Neural cell (in vitro differentiated cells): ENCODE results near the gene PTPRG.

Experiments
- EZH2 ChIP-seq: fragments of 200-600, 300-800 bp; shearing (Covaris generic), sonication (generic); IDR thresholded peaks from 2 replicates; pipeline ENCODE4 v1.6.1; 2014; ENCODE audit warnings: antibody characterized with exemption, low read length, borderline replicate concordance, mild to moderate bottlenecking; ENCODE audit not compliant: insufficient read depth, poor library complexity, severe bottlenecking
- POLR2AphosphoS5 ChIP-seq: IDR thresholded peaks from 2 replicates; pipeline ENCODE4 v1.6.1; 2012
- SMC3 ChIP-seq: fragments of 450-650 bp; conservative IDR thresholded peaks from 2 replicates; pipeline ENCODE4 v1.6.1; 2014; ENCODE audit warnings: antibody characterized with exemption, mild to moderate bottlenecking, moderate library complexity; ENCODE audit not compliant: poor library complexity
- TAF1 ChIP-seq: IDR thresholded peaks from 2 replicates; pipeline ENCODE4 v1.6.1; 2012; ENCODE audit warnings: low read depth
- TF ChIP-seq, protein P1 (sequence below): fragments of 450-650 bp; IDR thresholded peaks from 2 replicates; pipeline ENCODE4 v1.5.1; 2014; ENCODE audit warnings: antibody characterized with exemption, mild to moderate bottlenecking, moderate library complexity; ENCODE audit not compliant: poor library complexity, severe bottlenecking
- TF ChIP-seq, protein P2 (sequence below): IDR thresholded peaks from 2 replicates; pipeline ENCODE4 v1.6.1; 2012; ENCODE audit warnings: borderline replicate concordance

DNA sequence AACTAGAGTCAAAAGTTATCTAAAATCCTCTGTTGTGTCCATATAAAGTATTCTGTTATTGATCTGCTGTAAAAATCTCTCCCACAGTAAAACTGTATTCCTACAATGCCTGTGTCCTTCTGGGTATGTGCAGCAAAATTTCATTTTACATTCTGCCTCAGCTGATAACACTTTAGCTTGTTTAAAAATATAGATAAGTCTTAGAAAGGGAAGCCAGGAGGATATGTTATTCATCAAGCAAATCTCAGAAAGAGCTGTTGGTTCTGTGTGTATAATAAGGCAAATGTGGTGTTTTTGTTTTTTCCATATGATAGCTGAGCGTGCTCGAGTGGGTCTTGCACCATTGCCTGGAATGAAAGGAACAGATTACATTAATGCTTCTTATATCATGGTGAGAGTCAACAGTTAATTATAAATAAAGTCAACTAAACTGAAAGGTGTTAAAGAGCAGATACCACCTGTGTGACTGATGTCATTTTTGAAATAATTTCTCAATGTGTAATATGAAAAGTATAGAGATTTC, 715.3 kb downstream of the PTPRG start:
- TF ChIP-seq, protein P1, sequence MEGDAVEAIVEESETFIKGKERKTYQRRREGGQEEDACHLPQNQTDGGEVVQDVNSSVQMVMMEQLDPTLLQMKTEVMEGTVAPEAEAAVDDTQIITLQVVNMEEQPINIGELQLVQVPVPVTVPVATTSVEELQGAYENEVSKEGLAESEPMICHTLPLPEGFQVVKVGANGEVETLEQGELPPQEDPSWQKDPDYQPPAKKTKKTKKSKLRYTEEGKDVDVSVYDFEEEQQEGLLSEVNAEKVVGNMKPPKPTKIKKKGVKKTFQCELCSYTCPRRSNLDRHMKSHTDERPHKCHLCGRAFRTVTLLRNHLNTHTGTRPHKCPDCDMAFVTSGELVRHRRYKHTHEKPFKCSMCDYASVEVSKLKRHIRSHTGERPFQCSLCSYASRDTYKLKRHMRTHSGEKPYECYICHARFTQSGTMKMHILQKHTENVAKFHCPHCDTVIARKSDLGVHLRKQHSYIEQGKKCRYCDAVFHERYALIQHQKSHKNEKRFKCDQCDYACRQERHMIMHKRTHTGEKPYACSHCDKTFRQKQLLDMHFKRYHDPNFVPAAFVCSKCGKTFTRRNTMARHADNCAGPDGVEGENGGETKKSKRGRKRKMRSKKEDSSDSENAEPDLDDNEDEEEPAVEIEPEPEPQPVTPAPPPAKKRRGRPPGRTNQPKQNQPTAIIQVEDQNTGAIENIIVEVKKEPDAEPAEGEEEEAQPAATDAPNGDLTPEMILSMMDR = no peak
- TF ChIP-seq, protein P2, sequence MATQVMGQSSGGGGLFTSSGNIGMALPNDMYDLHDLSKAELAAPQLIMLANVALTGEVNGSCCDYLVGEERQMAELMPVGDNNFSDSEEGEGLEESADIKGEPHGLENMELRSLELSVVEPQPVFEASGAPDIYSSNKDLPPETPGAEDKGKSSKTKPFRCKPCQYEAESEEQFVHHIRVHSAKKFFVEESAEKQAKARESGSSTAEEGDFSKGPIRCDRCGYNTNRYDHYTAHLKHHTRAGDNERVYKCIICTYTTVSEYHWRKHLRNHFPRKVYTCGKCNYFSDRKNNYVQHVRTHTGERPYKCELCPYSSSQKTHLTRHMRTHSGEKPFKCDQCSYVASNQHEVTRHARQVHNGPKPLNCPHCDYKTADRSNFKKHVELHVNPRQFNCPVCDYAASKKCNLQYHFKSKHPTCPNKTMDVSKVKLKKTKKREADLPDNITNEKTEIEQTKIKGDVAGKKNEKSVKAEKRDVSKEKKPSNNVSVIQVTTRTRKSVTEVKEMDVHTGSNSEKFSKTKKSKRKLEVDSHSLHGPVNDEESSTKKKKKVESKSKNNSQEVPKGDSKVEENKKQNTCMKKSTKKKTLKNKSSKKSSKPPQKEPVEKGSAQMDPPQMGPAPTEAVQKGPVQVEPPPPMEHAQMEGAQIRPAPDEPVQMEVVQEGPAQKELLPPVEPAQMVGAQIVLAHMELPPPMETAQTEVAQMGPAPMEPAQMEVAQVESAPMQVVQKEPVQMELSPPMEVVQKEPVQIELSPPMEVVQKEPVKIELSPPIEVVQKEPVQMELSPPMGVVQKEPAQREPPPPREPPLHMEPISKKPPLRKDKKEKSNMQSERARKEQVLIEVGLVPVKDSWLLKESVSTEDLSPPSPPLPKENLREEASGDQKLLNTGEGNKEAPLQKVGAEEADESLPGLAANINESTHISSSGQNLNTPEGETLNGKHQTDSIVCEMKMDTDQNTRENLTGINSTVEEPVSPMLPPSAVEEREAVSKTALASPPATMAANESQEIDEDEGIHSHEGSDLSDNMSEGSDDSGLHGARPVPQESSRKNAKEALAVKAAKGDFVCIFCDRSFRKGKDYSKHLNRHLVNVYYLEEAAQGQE = no peak
- no peak for TF ChIP-seq POLR2AphosphoS5
- no peak for TF ChIP-seq EZH2
- no peak for TF ChIP-seq TAF1
- no peak for TF ChIP-seq SMC3
